Heart left ventricle (tissue), 13 donors: Measurements from ENCODE around the gene MXRA8.

Experiments used
- POLR2A ChIP-seq, 2 donors: fragments of 450-650 bp; IDR thresholded peaks; one replicate each; pipeline ENCODE4 v1.6.1; 2017; ENCODE audit warnings: antibody characterized with exemption in 2 of 2, mild to moderate bottlenecking in 2 of 2, moderate library complexity in 2 of 2
- TF ChIP-seq, protein P1 (sequence below), 12 donors: fragments of 200-600 bp; sonication (generic) in 4 of 12; IDR thresholded peaks; one replicate each; pipeline versions ENCODE4 v1.5.0 to v1.8.0; 2018 to 2022; ENCODE audit warnings: antibody characterized with exemption in 12 of 12, mild to moderate bottlenecking in 5 of 12
- donor health status: ischemic (EF 13 %, LVEDD 7.1; RV severe dilation, severe dysfunction).
- donor health status: DM: no; HTN: yes; CAD: no.
- donor health status: DM: no; HTN: no; CAD: no.
- donor health status: ischemic (EF 25% LVEDD 6.9; RV normal size, moderate dysfunction).
- donor health status: ischemic (EF 25% LVEDD 5.7; RV mildly dilated, moderate dysfunction).
- donor health status: ischemic (EF 35%, LVEDD 5.7; RV mildly dilated, moderate dysfunction).
- donor health status: nonischemic (EF 11% LVEDD 7.7; RV severe dilation, severe dysfunction).
- donor health status: DM: yes; HTN: yes; CAD: no.
- donor health status: PGD.
- donor health status: ischemic (EF 29% LVEDD 5.4; RV normal size, mild dysfunction).
- donor health status: nonischemic (EF 23%, LVEDD 6.1; RV moderate dilation, normal function).

DNA sequence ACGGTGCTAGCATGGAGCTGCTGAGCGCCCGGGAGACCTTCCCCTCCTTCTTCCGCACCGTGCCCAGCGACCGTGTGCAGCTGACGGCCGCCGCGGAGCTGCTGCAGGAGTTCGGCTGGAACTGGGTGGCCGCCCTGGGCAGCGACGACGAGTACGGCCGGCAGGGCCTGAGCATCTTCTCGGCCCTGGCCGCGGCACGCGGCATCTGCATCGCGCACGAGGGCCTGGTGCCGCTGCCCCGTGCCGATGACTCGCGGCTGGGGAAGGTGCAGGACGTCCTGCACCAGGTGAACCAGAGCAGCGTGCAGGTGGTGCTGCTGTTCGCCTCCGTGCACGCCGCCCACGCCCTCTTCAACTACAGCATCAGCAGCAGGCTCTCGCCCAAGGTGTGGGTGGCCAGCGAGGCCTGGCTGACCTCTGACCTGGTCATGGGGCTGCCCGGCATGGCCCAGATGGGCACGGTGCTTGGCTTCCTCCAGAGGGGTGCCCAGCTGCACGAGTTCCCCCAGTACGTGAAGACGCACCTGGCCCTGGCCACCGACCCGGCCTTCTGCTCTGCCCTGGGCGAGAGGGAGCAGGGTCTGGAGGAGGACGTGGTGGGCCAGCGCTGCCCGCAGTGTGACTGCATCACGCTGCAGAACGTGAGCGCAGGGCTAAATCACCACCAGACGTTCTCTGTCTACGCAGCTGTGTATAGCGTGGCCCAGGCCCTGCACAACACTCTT, 26.2 kb downstream of the MXRA8 start:
- no peak for TF ChIP-seq POLR2A (IDR thresholded peaks at IDR 0.05)
- TF ChIP-seq, protein P1, sequence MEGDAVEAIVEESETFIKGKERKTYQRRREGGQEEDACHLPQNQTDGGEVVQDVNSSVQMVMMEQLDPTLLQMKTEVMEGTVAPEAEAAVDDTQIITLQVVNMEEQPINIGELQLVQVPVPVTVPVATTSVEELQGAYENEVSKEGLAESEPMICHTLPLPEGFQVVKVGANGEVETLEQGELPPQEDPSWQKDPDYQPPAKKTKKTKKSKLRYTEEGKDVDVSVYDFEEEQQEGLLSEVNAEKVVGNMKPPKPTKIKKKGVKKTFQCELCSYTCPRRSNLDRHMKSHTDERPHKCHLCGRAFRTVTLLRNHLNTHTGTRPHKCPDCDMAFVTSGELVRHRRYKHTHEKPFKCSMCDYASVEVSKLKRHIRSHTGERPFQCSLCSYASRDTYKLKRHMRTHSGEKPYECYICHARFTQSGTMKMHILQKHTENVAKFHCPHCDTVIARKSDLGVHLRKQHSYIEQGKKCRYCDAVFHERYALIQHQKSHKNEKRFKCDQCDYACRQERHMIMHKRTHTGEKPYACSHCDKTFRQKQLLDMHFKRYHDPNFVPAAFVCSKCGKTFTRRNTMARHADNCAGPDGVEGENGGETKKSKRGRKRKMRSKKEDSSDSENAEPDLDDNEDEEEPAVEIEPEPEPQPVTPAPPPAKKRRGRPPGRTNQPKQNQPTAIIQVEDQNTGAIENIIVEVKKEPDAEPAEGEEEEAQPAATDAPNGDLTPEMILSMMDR (IDR thresholded peaks at IDR 0.05) = no peak
